Liver (tissue), 9 donors: ENCODE results near the gene CCN5. TPM values are rescaled to one million over a fixed set of nuclear protein-coding genes. Genes with fewer than 3 reads are reported as not detected.

Experiments used
- DNase-seq: peaks from one replicate; pipeline ENCODE4 v3.0.0-alpha.2; 2017; ENCODE audit warnings: low spot score
- H3K27ac ChIP-seq, 2 donors: one replicate each; pipeline ENCODE4 v1.7.0; 2013; ENCODE audit warnings: inconsistent platforms in 2 of 2, low read length in 2 of 2, control low read depth in 1 of 2, low read depth in 1 of 2, mild to moderate bottlenecking in 1 of 2
- H3K27me3 ChIP-seq, 4 donors: one replicate each; pipeline versions ENCODE4 v1.6.1 to v1.7.0; 2013; ENCODE audit warnings: low read length in 3 of 4, inconsistent platforms in 1 of 4, mild to moderate bottlenecking in 1 of 4, moderate library complexity in 1 of 4; ENCODE audit not compliant: control insufficient read depth in 4 of 4, insufficient read depth in 4 of 4
- H3K36me3 ChIP-seq, 4 donors: one replicate each; pipeline versions ENCODE4 v1.6.1 to v1.7.0; 2013; ENCODE audit warnings: low read length in 3 of 4, mild to moderate bottlenecking in 3 of 4, low read depth in 1 of 4, moderate library complexity in 1 of 4; ENCODE audit not compliant: control insufficient read depth in 4 of 4, insufficient read depth in 3 of 4
- H3K4me1 ChIP-seq, 4 donors: one replicate each; pipeline versions ENCODE4 v1.6.1 to v1.7.0; 2013; ENCODE audit warnings: low read length in 3 of 4, mild to moderate bottlenecking in 3 of 4, moderate library complexity in 1 of 4; ENCODE audit not compliant: control insufficient read depth in 4 of 4, insufficient read depth in 4 of 4
- H3K4me3 ChIP-seq, 3 donors: one replicate each; pipeline versions ENCODE4 v1.6.1 to v1.7.0; 2013; ENCODE audit warnings: low read length in 3 of 3, control low read depth in 1 of 3, low read depth in 1 of 3, mild to moderate bottlenecking in 1 of 3
- H3K9ac ChIP-seq, 2 donors: one replicate each; pipeline ENCODE4 v1.7.0; 2013; ENCODE audit warnings: low read length in 2 of 2, mild to moderate bottlenecking in 2 of 2, moderate library complexity in 2 of 2, control low read depth in 1 of 2, low read depth in 1 of 2
- H3K9me3 ChIP-seq, 4 donors: one replicate each; pipeline versions ENCODE4 v1.6.1 to v1.7.0; 2013; ENCODE audit warnings: low read length in 3 of 4; ENCODE audit not compliant: control insufficient read depth in 4 of 4
- CTCF ChIP-seq: fragments of 150-350 bp; IDR thresholded peaks from 2 replicates; pipeline ENCODE4 v1.5.1; 2017; ENCODE audit warnings: improper control_type of control experiment, low read depth, low read length; ENCODE audit not compliant: missing input control
- EGR1 ChIP-seq, 2 donors: IDR thresholded peaks; 2 replicates each; pipeline ENCODE4 v1.6.1; 2016 to 2018; ENCODE audit warnings: antibody characterized with exemption in 2 of 2, low read depth in 2 of 2
- FOXA1 ChIP-seq: IDR thresholded peaks from 2 replicates; pipeline ENCODE4 v1.6.1; 2016; ENCODE audit warnings: antibody characterized with exemption
- FOXA2 ChIP-seq: IDR thresholded peaks from 2 replicates; pipeline ENCODE4 v1.6.1; 2016; ENCODE audit warnings: antibody characterized with exemption
- GABPA ChIP-seq, 2 donors: IDR thresholded peaks in 1 of 2; conservative IDR thresholded peaks in 1 of 2; 2 replicates each; pipeline ENCODE4 v1.6.1; 2016; ENCODE audit warnings: antibody characterized with exemption in 2 of 2, mild to moderate bottlenecking in 1 of 2, moderate library complexity in 1 of 2
- HNF4A ChIP-seq, 2 donors: conservative IDR thresholded peaks; 2 replicates each; pipeline ENCODE4 v1.6.1; 2016; ENCODE audit warnings: antibody characterized with exemption in 2 of 2, mild to moderate bottlenecking in 2 of 2
- HNF4G ChIP-seq: IDR thresholded peaks from 2 replicates; pipeline ENCODE4 v1.6.1; 2016; ENCODE audit warnings: antibody characterized with exemption
- JUND ChIP-seq, 2 donors: IDR thresholded peaks; 2 replicates each; pipeline ENCODE4 v1.6.1; 2016; ENCODE audit warnings: antibody characterized with exemption in 2 of 2
- NR2F2 ChIP-seq: IDR thresholded peaks from 2 replicates; pipeline ENCODE4 v1.6.1; 2016; ENCODE audit warnings: antibody characterized with exemption
- RAD21 ChIP-seq, 2 donors: IDR thresholded peaks; 2 replicates each; pipeline ENCODE4 v1.6.1; 2016; ENCODE audit warnings: antibody characterized with exemption in 2 of 2, mild to moderate bottlenecking in 2 of 2
- REST ChIP-seq: IDR thresholded peaks from 2 replicates; pipeline ENCODE4 v1.6.1; 2016; ENCODE audit warnings: antibody characterized with exemption, mild to moderate bottlenecking
- RXRA ChIP-seq, 2 donors: IDR thresholded peaks; 2 replicates each; pipeline ENCODE4 v1.6.1; 2017 to 2018; ENCODE audit warnings: antibody characterized with exemption in 2 of 2, mild to moderate bottlenecking in 1 of 2
- SP1 ChIP-seq: IDR thresholded peaks from 2 replicates; pipeline ENCODE4 v1.6.1; 2018; ENCODE audit warnings: antibody characterized with exemption, mild to moderate bottlenecking
- TAF1 ChIP-seq: conservative IDR thresholded peaks from 2 replicates; pipeline ENCODE4 v1.6.1; 2016; ENCODE audit warnings: antibody characterized with exemption, mild to moderate bottlenecking
- YY1 ChIP-seq: IDR thresholded peaks from 2 replicates; pipeline ENCODE4 v1.6.1; 2016; ENCODE audit warnings: antibody characterized with exemption, mild to moderate bottlenecking
- ZBTB33 ChIP-seq: IDR thresholded peaks from 2 replicates; pipeline ENCODE4 v1.6.1; 2016; ENCODE audit warnings: antibody characterized with exemption
- WGBS: extraction: QIAGEN DNeasy Blood & Tissue Kit; methylation state at CpG from one replicate; pipeline ENCODE4 v1.1.7; 2013; 5-methylcytosine and 5-hydroxymethylcytosine counted together
- polyA plus RNA-seq, 2 donors: library from polyadenylated mRNA; stranded (reverse) in 1 of 2; unstranded in 1 of 2; fragments of 200-250 nt in 1 of 2; fragments of >200 nt in 1 of 2; fragmentation: Nextera tagmentation in 1 of 2; extraction: Ambion mirVana in 1 of 2; gene quantifications; one replicate each; pipeline versions ENCODE4 v1.2.1 to v1.2.3, GENCODE V29; 2013 to 2015
- total RNA-seq, 2 donors: library from RNA; depleted of rRNA; stranded (reverse); fragments of >200 nt; gene quantifications; one replicate each; pipeline ENCODE4 v1.2.3, GENCODE V29; 2014
- TF ChIP-seq, protein P1 (sequence below): IDR thresholded peaks from 2 replicates; pipeline ENCODE4 v1.6.1; 2016; ENCODE audit warnings: antibody characterized with exemption
- TF ChIP-seq, protein P2 (sequence below): IDR thresholded peaks from 2 replicates; pipeline ENCODE4 v1.6.1; 2016; ENCODE audit warnings: antibody characterized with exemption
- donor health status: healthy.
- donor health status: healthy.
- donor health status: healthy.
- donor health status: healthy.
- donor health status: healthy.

The CCN5 gene
- total and polyA plus RNA-seq, 4 donors, result 1.2 to 3.6 (median 1.9) TPM; not detected in 1

DNA sequence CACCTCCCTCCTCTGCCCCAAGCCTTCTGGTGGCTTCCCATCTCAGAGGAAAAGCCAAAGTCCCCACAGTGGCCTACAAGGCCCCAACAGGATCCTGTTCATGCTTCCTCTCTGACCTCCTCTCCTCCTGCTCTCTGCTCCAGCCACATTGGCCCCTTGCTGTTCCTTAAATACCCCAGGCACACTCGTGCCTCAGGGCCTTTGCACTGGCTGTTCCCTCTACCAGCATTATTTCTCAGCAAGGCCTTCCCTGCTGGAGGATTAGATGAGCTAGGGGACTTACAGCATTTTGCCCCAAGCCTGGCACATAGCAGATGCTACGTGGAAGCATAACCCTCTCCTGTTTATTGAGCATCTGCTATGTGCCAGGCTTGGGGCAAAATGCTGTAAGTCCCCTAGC is 7.8 kb downstream of the CCN5 start:
- H3K4me3 ChIP-seq, result no peak overlapping the region
- no peaks in the 10 kb centered on the region for H3K4me1 ChIP-seq
- TF ChIP-seq, protein P1, sequence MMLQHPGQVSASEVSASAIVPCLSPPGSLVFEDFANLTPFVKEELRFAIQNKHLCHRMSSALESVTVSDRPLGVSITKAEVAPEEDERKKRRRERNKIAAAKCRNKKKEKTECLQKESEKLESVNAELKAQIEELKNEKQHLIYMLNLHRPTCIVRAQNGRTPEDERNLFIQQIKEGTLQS, result no peak
- TF ChIP-seq NR2F2 (no peak), HNF4G (no peak), SP1 (no peak), FOXA1 (no peak), TAF1 (no peak), JUND (IDR thresholded peaks at IDR 0.05) (no peak), REST (no peak), RAD21 (IDR thresholded peaks at IDR 0.05) (no peak), CTCF (no peak), RXRA (IDR thresholded peaks at IDR 0.05) (no peak), YY1 (no peak), FOXA2 (no peak), GABPA (IDR thresholded peaks at IDR 0.05 in 1 of 2, conservative IDR thresholded peaks at IDR 0.05 in 1 of 2) (no peak), EGR1 (IDR thresholded peaks at IDR 0.05; ENCODE audit: low read depth in 2 of 2) (no peak), ZBTB33 (no peak), HNF4A (conservative IDR thresholded peaks at IDR 0.05) (no peak)
- TF ChIP-seq, protein P2, sequence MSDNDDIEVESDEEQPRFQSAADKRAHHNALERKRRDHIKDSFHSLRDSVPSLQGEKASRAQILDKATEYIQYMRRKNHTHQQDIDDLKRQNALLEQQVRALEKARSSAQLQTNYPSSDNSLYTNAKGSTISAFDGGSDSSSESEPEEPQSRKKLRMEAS, result no peak
- H3K27ac ChIP-seq, result no peak overlapping the region
- H3K9me3 ChIP-seq, result no peaks in the 10 kb centered on the region
- WGBS, result 69% methylated on average over 2 of the region's 2 CpGs
- H3K9ac ChIP-seq, result no peak overlapping the region
- no peak for DNase-seq
- peaks cover 0 to 2% (median 0%) of the 10 kb centered on the region in 4 donors for H3K27me3 ChIP-seq
- no peaks in the 10 kb centered on the region for H3K36me3 ChIP-seq

- H3K9me3 ChIP-seq, result no peaks in the 10 kb centered on the region
- no peak overlapping the region for H3K4me3 ChIP-seq
- no peak for DNase-seq
- no peak overlapping the region for H3K9ac ChIP-seq
- no peaks in the 10 kb centered on the region for H3K4me1 ChIP-seq
- H3K36me3 ChIP-seq, result no peaks in the 10 kb centered on the region
- H3K27ac ChIP-seq, result no peak overlapping the region
- WGBS, result 79% methylated on average over 7 of the region's 7 CpGs
- peaks cover 0 to 2% (median 0%) of the 10 kb centered on the region in 4 donors for H3K27me3 ChIP-seq
- TF ChIP-seq FOXA2, result no peak
- TF ChIP-seq RAD21 (IDR thresholded peaks at IDR 0.05), result no peak
- TF ChIP-seq TAF1, result no peak
- TF ChIP-seq REST, result no peak
- TF ChIP-seq YY1, result no peak
- no peak for TF ChIP-seq RXRA (IDR thresholded peaks at IDR 0.05)
- no peak for TF ChIP-seq ZBTB33
- TF ChIP-seq EGR1 (IDR thresholded peaks at IDR 0.05; ENCODE audit: low read depth in 2 of 2), result no peak
- no peak for TF ChIP-seq GABPA (IDR thresholded peaks at IDR 0.05 in 1 of 2, conservative IDR thresholded peaks at IDR 0.05 in 1 of 2)
- TF ChIP-seq HNF4A (conservative IDR thresholded peaks at IDR 0.05), result no peak
- no peak for TF ChIP-seq JUND (IDR thresholded peaks at IDR 0.05)
- TF ChIP-seq, protein P2, result no peak
- TF ChIP-seq HNF4G, result no peak
- no peak for TF ChIP-seq NR2F2
These were observed 8.2 kb downstream of the CCN5 start for GRCh38 chr20:44723391-44723790.
